ENCODE results near the gene RPL29.

RPL29 gene

GRCh38 chr3:51955175-51955892 lies 40.4 kb downstream of the RPL29 start, which contains the start of gene GPR62:
GPR62 (plus strand) TSS chr3:51955381; CDS start chr3:51955653, 272 bp downstream.
- in situ Hi-C loops (cut with MboI; ENCODE audit: low pct_unique_long_range_greater_than_20kb, low sequenced_read_pairs, unreplicated experiment): no loop called here
- no peak for TF ChIP-seq CTCF (IDR thresholded peaks at IDR 0.05; ENCODE audit: extremely low read depth, insufficient read depth, missing control alignments)
- no peak for DNase-seq (ENCODE audit: low spot score)

- in situ Hi-C loops (cut with MboI; ENCODE audit: low pct_unique_long_range_greater_than_20kb, low sequenced_read_pairs, unreplicated experiment): no loop called here
- no peak for TF ChIP-seq CTCF (IDR thresholded peaks at IDR 0.05; ENCODE audit: extremely low read depth, insufficient read depth, missing control alignments)
- DNase-seq (ENCODE audit: low spot score): no peak
Observed at GRCh38 chr3:51954713-51955112, 41.0 kb downstream of the RPL29 start.

- no peak for TF ChIP-seq CTCF (IDR thresholded peaks at IDR 0.05; ENCODE audit: extremely low read depth, insufficient read depth, missing control alignments)
- DNase-seq (ENCODE audit: low spot score): no peak
- in situ Hi-C loops (cut with MboI; ENCODE audit: low pct_unique_long_range_greater_than_20kb, low sequenced_read_pairs, unreplicated experiment): no loop called here
Observed at GRCh38 chr3:51954105-51954504, 41.6 kb downstream of the RPL29 start.

GRCh38 chr3:51953445-51953844 lies 42.2 kb downstream of the RPL29 start:
- in situ Hi-C loops (cut with MboI; ENCODE audit: low pct_unique_long_range_greater_than_20kb, low sequenced_read_pairs, unreplicated experiment): no loop called here
- TF ChIP-seq CTCF (IDR thresholded peaks at IDR 0.05; ENCODE audit: extremely low read depth, insufficient read depth, missing control alignments): no peak
- DNase-seq (ENCODE audit: low spot score): no peak

GRCh38 chr3:51950899-51951298 lies 44.8 kb downstream of the RPL29 start:
- in situ Hi-C loops (cut with MboI; ENCODE audit: low pct_unique_long_range_greater_than_20kb, low sequenced_read_pairs, unreplicated experiment): no loop called here
- no peak for DNase-seq (ENCODE audit: low spot score)
- no peak for TF ChIP-seq CTCF (IDR thresholded peaks at IDR 0.05; ENCODE audit: extremely low read depth, insufficient read depth, missing control alignments)

- DNase-seq (ENCODE audit: low spot score): no peak
- TF ChIP-seq CTCF (IDR thresholded peaks at IDR 0.05; ENCODE audit: extremely low read depth, insufficient read depth, missing control alignments): no peak
- in situ Hi-C loops (cut with MboI; ENCODE audit: low pct_unique_long_range_greater_than_20kb, low sequenced_read_pairs, unreplicated experiment): no loop called here
Observed at GRCh38 chr3:51949121-51949520, 46.6 kb downstream of the RPL29 start.

Measured in GM13977 (cell line).